HK-2 (cell line): ENCODE data around the gene ZNF646.

Experiments
- DNase-seq: peaks from one replicate; pipeline ENCODE4 v3.0.0-alpha.2; 2018; ENCODE audit not compliant: unreplicated experiment

The ZNF646 gene

GRCh38 chr16:31073970-31074813 lies at the start of gene ZNF646, which contains the start of gene ZNF668:
Gene ZNF646 (plus strand): TSS chr16:31074422. CDS start chr16:31076325, 1,903 bp downstream.
Gene ZNF668 (minus strand): TSS chr16:31074240. CDS start chr16:31064459, 9,781 bp downstream.
- peak; percentile 99 for DNase-seq

- no peak for DNase-seq
Measured at GRCh38 chr16:31025339-31025738, 48.9 kb upstream of the ZNF646 start.

DNA sequence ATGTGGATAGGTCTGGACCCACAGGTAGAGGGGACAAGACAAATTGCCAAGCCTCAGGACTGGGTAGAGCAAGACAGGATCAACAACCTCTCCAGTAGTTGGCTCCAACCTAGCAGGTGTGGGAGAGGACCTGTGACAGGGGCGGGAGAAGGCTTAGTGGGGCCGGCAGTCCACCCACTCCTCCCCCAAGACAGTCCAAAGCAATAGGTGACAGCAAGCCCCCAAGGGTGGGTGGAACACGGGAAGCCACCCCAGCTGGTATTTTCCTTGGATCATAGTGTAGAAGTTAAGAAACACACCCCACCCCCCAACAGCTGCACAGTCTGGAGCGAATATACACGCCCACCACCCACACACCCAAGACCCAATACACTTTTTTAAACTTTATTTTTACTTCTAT lies 45.0 kb upstream of the ZNF646 start:
- no peak for DNase-seq

- no peak for DNase-seq
Measured at GRCh38 chr16:31031276-31031675, 42.9 kb upstream of the ZNF646 start.

- peak; percentile 98 for DNase-seq
Measured at GRCh38 chr16:31032736-31033708, 41.2 kb upstream of the ZNF646 start, which contains the start of gene STX4. Gene STX4 (plus strand): TSS chr16:31033558. CDS start chr16:31033806, 248 bp downstream.

DNA sequence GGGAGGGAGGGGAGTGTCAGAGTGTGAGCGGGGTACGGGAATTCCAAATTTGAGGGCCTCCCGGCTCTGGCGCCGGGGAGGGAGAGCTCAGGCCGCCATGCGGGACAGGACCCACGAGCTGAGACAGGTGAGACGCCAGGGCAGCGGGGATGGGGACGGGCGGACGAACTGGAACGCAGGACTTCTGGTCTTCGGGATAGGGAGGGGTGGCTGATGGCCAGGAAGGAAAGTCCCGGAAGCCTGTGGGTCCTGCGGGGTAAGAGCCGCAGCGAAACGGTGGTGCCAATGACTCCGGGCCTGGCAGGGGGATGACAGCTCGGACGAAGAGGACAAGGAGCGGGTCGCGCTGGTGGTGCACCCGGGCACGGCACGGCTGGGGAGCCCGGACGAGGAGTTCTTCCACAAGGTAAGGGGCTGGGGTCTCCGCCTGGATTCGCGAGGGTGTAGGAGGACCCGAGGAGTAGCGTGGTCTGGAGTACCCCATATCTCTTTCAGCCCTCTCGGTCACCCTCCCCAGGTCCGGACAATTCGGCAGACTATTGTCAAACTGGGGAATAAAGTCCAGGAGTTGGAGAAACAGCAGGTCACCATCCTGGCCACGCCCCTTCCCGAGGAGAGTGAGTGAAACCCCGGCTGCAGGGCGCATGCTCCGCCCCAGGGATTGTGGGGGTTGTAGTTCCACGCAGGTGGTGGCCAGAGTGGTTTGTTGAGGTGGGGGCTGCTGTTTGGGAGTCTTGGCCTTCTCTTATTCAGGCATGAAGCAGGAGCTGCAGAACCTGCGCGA lies 40.3 kb upstream of the ZNF646 start:
- peak; percentile 85 for DNase-seq

GRCh38 chr16:31036691-31037090 lies 37.5 kb upstream of the ZNF646 start:
- no peak for DNase-seq

GRCh38 chr16:31038993-31039392 lies 35.2 kb upstream of the ZNF646 start:
- no peak for DNase-seq

- no peak for DNase-seq
Measured at GRCh38 chr16:31042866-31043265, 31.4 kb upstream of the ZNF646 start.

DNA sequence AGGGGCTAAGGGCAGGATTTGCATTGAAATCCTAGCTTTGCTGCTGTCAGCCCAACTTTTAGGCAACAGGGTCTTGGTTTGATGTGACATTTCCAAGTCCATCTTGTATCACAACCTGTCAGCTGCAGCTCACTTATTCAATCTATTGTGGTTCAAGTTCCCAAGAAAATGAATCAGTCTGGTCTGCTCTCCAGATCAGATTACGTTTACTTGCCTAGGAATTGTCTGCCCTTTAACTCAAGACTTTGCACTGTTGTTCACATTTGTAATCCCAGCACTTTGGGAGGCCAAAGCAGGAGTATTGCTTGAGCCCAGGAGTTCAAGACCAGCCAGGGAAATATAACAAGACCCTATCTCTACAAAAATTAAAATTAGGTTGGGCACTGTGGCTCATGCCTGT lies 30.9 kb upstream of the ZNF646 start:
- no peak for DNase-seq

DNA sequence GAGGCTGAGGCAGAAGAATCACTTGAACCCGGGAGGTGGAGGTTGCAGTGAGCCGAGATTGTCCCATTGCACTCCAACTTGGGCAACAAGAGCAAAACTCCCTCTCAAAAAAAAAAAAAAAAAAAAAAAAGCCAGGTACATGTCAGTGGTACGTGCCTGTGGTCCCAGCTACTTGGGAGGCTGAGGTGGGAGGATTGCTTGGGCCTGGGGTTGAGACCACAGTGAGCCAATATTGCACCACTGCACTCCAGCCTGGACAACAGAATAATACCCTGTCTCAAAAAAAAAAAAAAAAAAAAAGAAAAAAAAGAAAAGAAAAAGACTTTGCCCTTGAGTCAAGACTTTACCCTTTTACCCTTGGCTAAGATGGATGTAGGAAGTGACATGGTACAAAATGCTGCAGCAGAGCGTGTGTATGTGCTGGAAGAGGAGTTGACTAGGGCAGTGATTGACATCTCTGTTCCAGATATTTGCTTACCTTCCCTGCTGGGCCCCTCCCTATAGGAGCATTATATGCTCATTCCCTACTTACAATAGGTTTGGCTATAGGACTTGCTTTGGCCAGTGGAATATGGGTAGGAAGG lies 30.2 kb upstream of the ZNF646 start:
- DNase-seq = no peak

GRCh38 chr16:31050280-31051030 lies 23.8 kb upstream of the ZNF646 start:
- DNase-seq = no peak

- peak; percentile 87 for DNase-seq
Measured at GRCh38 chr16:31052114-31052513, 22.1 kb upstream of the ZNF646 start.

GRCh38 chr16:31055613-31056012 lies 18.6 kb upstream of the ZNF646 start:
- no peak for DNase-seq

DNA sequence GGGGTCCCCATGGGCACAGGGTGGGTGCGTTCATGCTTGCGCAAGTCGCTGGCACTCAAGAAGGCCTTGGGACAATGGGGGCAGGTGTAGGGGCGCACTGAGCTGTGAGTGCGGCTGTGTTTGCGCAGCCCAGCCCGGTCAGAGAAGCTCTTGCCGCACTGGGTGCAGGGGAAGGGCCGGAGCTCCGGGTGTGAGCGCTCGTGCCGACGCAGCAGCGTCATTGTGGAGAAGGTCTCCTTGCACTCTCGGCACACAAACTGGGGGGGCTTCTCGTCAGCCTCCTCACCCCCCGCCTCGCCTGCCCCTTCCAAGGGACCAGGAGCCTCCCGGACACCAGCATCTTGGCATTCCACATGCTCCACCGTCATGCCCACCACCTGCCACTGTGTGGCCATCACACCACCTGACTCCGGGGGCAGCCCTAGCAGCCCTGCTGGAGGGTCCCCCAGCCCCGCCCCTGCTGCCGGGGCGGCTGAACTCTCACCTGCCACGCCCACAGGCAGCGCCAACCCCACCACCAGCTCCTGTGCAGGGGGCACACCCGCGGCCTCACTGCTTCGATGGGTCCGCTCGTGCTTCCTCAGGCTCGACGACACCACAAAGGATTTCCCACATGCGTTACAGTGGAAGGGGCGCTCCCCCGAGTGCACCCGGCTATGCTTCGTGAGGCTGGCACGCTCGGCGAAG lies 13.0 kb upstream of the ZNF646 start:
- DNase-seq = no peak

- DNase-seq = no peak
Measured at GRCh38 chr16:31061813-31062440, 12.3 kb upstream of the ZNF646 start.

DNA sequence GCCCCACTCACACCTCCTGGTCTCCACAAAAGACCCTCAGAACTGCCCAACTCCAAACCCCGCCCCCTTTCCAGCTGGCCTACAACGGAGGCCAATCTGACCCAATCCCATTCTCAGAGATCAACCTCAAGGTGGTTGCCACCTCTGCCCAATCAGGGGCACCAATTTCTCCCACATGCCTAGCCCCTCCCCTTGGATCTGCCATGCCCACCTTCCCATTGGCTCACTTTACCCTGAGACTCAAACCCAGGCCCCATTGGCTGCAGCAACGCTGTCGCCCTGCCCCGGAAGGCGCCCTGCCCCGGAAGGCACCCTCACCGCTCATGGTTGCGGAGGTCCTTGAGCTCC lies 10.8 kb upstream of the ZNF646 start:
- DNase-seq = no peak

DNA sequence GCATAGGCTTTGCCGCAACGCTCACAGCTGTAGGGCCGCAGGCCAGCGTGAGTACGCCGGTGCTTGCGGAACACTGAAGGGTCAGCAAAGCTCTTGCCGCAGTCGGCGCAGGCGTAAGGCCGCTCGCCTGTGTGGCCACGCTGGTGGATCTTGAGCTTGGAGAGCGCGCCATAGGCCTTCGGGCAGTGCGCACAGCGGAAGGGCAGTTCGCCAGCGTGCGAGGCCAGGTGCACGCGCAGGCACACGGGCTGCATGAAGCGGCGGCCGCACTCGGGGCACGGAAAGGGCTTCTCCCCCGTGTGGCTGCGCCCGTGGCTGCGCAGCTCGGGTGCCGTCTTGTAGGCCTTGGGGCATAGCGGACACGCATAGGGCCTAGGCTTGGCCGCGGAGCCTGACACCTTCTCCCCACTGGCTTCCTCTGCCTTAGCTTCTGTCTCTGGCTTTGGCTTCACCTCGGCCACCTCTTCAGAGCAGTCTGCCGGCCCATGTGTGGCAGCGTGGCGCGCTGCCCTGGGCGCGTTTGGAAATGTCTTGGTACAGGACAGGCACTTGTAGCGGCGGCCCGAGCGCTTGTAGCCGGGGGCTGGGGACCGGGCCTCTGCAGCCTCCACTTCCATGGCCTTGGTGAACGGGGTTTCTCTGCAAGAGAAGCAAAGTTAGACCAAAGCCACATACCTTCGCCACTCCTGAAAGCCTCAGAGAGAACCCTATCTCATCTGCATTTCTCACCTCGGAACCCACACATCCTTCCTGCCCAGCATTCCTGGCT lies 10.2 kb upstream of the ZNF646 start:
- DNase-seq = no peak
